Panc1 (cell line): ENCODE measurements around the gene VEZF1. TPM values are rescaled to one million over a fixed set of nuclear protein-coding genes. Genes with fewer than 3 reads are reported as not detected.

Experiments
- ATAC-seq: fragments of 200-7000 bp; cut with Tn5 transposase; 2 replicates; pipeline ENCODE4 v1.9.1; 2020; ENCODE audit warnings: mild to moderate bottlenecking, moderate library complexity
- BruUV-seq: library from RNA; stranded (reverse); fragments of 400-500 nt; replicated peaks from 2 replicates; lab custom pipeline; 2021; lab: Mats Ljungman, UMichigan
- CTCF ChIA-PET: fragments of 300-600 bp; sonication (Branson Sonifier 250); formaldehyde crosslinking; loops from one replicate; lab custom pipeline; 2022; ENCODE audit warnings: antibody characterized with exemption; lab: Charles Lee
- POLR2A ChIA-PET: fragments of 300-600 bp; sonication (Branson Sonifier 250); formaldehyde crosslinking; loops from one replicate; lab custom pipeline; 2022; ENCODE audit warnings: antibody characterized with exemption; lab: Charles Lee
- DNase-seq: peaks from one replicate; pipeline ENCODE4 v3.0.0-alpha.2; 2010; ENCODE audit warnings: low read depth, low spot score
- H3K27ac ChIP-seq: 2 replicates; pipeline ENCODE4 v1.5.1; 2011; ENCODE audit warnings: mild to moderate bottlenecking, low read length, inconsistent platforms
- H3K27me3 ChIP-seq: fragments of 200-500 bp; sonication (Bioruptor generic); 2 replicates; pipeline ENCODE4 v1.6.0; 2014; ENCODE audit warnings: low read length, inconsistent platforms; ENCODE audit not compliant: control insufficient read depth, insufficient read depth
- H3K36me3 ChIP-seq: fragments of 200-500 bp; sonication (Bioruptor generic); 2 replicates; pipeline ENCODE4 v1.5.1; 2014; ENCODE audit warnings: inconsistent platforms, mild to moderate bottlenecking, low read length, moderate library complexity; ENCODE audit not compliant: control insufficient read depth, insufficient read depth
- H3K4me1 ChIP-seq: 2 replicates; pipeline ENCODE4 v1.5.1; 2011; ENCODE audit warnings: inconsistent platforms, mild to moderate bottlenecking, low read length, moderate library complexity; ENCODE audit not compliant: control insufficient read depth, insufficient read depth
- H3K4me3 ChIP-seq, 2 experiments: 2 replicates each; pipeline ENCODE4 v1.5.1; 2011 to 2012; ENCODE audit warnings: low read depth in 2 of 2, low read length in 2 of 2, mild to moderate bottlenecking in 2 of 2, inconsistent platforms in 1 of 2, moderate library complexity in 1 of 2
- H3K9me3 ChIP-seq: fragments of 200-500 bp; sonication (Bioruptor generic); 2 replicates; pipeline ENCODE4 v1.5.1; 2014; ENCODE audit warnings: low read depth, mild to moderate bottlenecking, inconsistent platforms, low read length, moderate library complexity; ENCODE audit not compliant: control insufficient read depth, insufficient read depth
- CTCF ChIP-seq: fragments of 450-650 bp; IDR thresholded peaks from 2 replicates; pipeline ENCODE4 v1.5.1; 2017; ENCODE audit warnings: mild to moderate bottlenecking
- POLR2AphosphoS5 ChIP-seq: IDR thresholded peaks from 2 replicates; pipeline ENCODE4 v1.6.1; 2012; ENCODE audit warnings: mild to moderate bottlenecking, low read depth, low read length, moderate library complexity
- REST ChIP-seq, 2 experiments: IDR thresholded peaks; 2 replicates each; pipeline ENCODE4 v1.6.1; 2011 to 2012; ENCODE audit warnings: low read depth in 2 of 2, control low read depth in 1 of 2, low read length in 1 of 2, mild to moderate bottlenecking in 1 of 2, moderate library complexity in 1 of 2; ENCODE audit not compliant: insufficient read depth in 1 of 2
- SIN3A ChIP-seq: IDR thresholded peaks from 2 replicates; pipeline ENCODE4 v1.6.1; 2012; ENCODE audit warnings: low read depth, mild to moderate bottlenecking, low read length, moderate library complexity, borderline replicate concordance; ENCODE audit not compliant: insufficient read depth
- TCF7L2 ChIP-seq: IDR thresholded peaks from 2 replicates; pipeline ENCODE4 v1.6.1; 2011; ENCODE audit warnings: mild to moderate bottlenecking, low read depth, low read length, inconsistent platforms
- in situ Hi-C: cut with HindIII; loops from 2 replicates; pipeline ENCODE4 v1.10.0; 2016; ENCODE audit warnings: low sequenced_read_pairs, low pct_unique_long_range_greater_than_20kb
- intact Hi-C: fragments of 100-400 bp; cut with micrococcal nuclease; formaldehyde crosslinking; loops from one replicate; pipeline ENCODE4 v1.10.0; 2022; ENCODE audit not compliant: unreplicated experiment
- total RNA-seq: library from RNA; stranded (reverse); gene quantifications from one replicate; pipeline ENCODE4 v1.2.1, GENCODE V29; 2021; ENCODE audit not compliant: unreplicated experiment

Gene VEZF1
- total RNA-seq, 1 experiment from 2014 or later: 73.5 TPM

GRCh38 chr17:58020401-58020800 lies 32.3 kb upstream of the VEZF1 start:
- DNase-seq (no peak), ATAC-seq (no peak)
- BruUV-seq: no TSS peak
- Histone ChIP-seq H3K9me3 (no peaks in the 10 kb centered on the region), H3K27me3 (no peaks in the 10 kb centered on the region), H3K4me3 (no peak overlapping the region), H3K36me3 (no peaks in the 10 kb centered on the region), H3K27ac (no peak overlapping the region), H3K4me1 (no peaks in the 10 kb centered on the region)
- TF ChIP-seq CTCF: no peak
- POLR2A ChIA-PET: interaction anchor here (0.7 kb wide), 1 partner anchor 95 kb away, joined by 8 read pairs; no protein-coding TSS in a partner anchor
- CTCF ChIA-PET: no interaction called here
- in situ Hi-C loops: no loop called here
- intact Hi-C loops: no loop called here

- BruUV-seq: no TSS peak
- ChIA-PET CTCF (no interaction called here), POLR2A (no interaction called here)
- no peak for ATAC-seq
- H3K9me3 ChIP-seq: no peaks in the 10 kb centered on the region
- no peak for DNase-seq
- H3K27me3 ChIP-seq: no peaks in the 10 kb centered on the region
- no peak overlapping the region for H3K27ac ChIP-seq
- TF ChIP-seq SIN3A: no peak
- TF ChIP-seq TCF7L2: no peak
- no peak for TF ChIP-seq POLR2AphosphoS5
- no peak for TF ChIP-seq CTCF
- no peak for TF ChIP-seq REST (IDR thresholded peaks at IDR 0.05; ENCODE audit: insufficient read depth in 1 of 2, low read depth in 2 of 2, low read length in 1 of 2)
- no peaks in the 10 kb centered on the region for H3K4me1 ChIP-seq
- in situ Hi-C loops (no loop called here), intact Hi-C loops (no loop called here)
- no peak overlapping the region for H3K4me3 ChIP-seq
- no peaks in the 10 kb centered on the region for H3K36me3 ChIP-seq
Observed at GRCh38 chr17:58019521-58019920, 31.5 kb upstream of the VEZF1 start.

- in situ Hi-C loops: no loop called here
- BruUV-seq: no TSS peak
- POLR2A ChIA-PET: no interaction called here
Observed at GRCh38 chr17:58019039-58019438, 31.0 kb upstream of the VEZF1 start.

More at GRCh38 chr17:58019039-58019438, 31.0 kb upstream of the VEZF1 start:
- CTCF ChIA-PET: no interaction called here
- TF ChIP-seq TCF7L2 (no peak), REST (IDR thresholded peaks at IDR 0.05; ENCODE audit: insufficient read depth in 1 of 2, low read depth in 2 of 2, low read length in 1 of 2) (no peak), SIN3A (no peak), POLR2AphosphoS5 (no peak), CTCF (no peak)
- DNase-seq: no peak
- no peaks in the 10 kb centered on the region for H3K27me3 ChIP-seq
- intact Hi-C loops: no loop called here
- H3K36me3 ChIP-seq: no peaks in the 10 kb centered on the region
- no peaks in the 10 kb centered on the region for H3K9me3 ChIP-seq
- no peak for ATAC-seq
- H3K4me1 ChIP-seq: no peaks in the 10 kb centered on the region
- no peak overlapping the region for H3K4me3 ChIP-seq
- no peak overlapping the region for H3K27ac ChIP-seq
